ENCODE measurements around the gene MAP3K14. TPM values are rescaled to one million over a fixed set of nuclear protein-coding genes. Genes with fewer than 3 reads are reported as not detected.

The MAP3K14 gene
- 10 to 100 TPM in 2 of 4 donors, 1 to 10 TPM in 2; 5.4 to 15.9 (median 12.6) TPM for total RNA-seq

GRCh38 chr17:45316434-45317110 lies at the start of gene MAP3K14:
Gene MAP3K14 (minus strand): TSS chr17:45317020. CDS start chr17:45290745, 26,275 bp downstream.
- no peak for TF ChIP-seq CTCF (IDR thresholded peaks at IDR 0.05)
- DNase-seq (ENCODE audit: low spot score) (no peak), ATAC-seq (ENCODE audit: low FRiP score) (peak; percentile 41)

GRCh38 chr17:45366049-45366448 lies 49.2 kb upstream of the MAP3K14 start:
- DNase-seq (ENCODE audit: low spot score) (no peak), ATAC-seq (ENCODE audit: low FRiP score) (no peak)
- TF ChIP-seq CTCF (IDR thresholded peaks at IDR 0.05): no peak

- no peak for ATAC-seq (ENCODE audit: low FRiP score)
- TF ChIP-seq CTCF (IDR thresholded peaks at IDR 0.05): no peak
- peak; percentile 3 for DNase-seq (ENCODE audit: low spot score)
These were observed 47.9 kb upstream of the MAP3K14 start for GRCh38 chr17:45364531-45365390.

- no peak for TF ChIP-seq CTCF (IDR thresholded peaks at IDR 0.05)
- DNase-seq (ENCODE audit: low spot score) (no peak), ATAC-seq (ENCODE audit: low FRiP score) (no peak)
These were observed 46.7 kb upstream of the MAP3K14 start for GRCh38 chr17:45363498-45363897.

- no peak for DNase-seq (ENCODE audit: low spot score)
- no peak for TF ChIP-seq CTCF (IDR thresholded peaks at IDR 0.05)
- ATAC-seq (ENCODE audit: low FRiP score): no peak
These were observed 45.2 kb upstream of the MAP3K14 start for GRCh38 chr17:45361976-45362375.

GRCh38 chr17:45361451-45361850 lies 44.6 kb upstream of the MAP3K14 start:
- no peak for TF ChIP-seq CTCF (IDR thresholded peaks at IDR 0.05)
- no peak for DNase-seq (ENCODE audit: low spot score)
- no peak for ATAC-seq (ENCODE audit: low FRiP score)
